Measurements from ENCODE around the gene IGF2R. TPM values are rescaled to one million over a fixed set of nuclear protein-coding genes. Genes with fewer than 3 reads are reported as not detected.

The IGF2R gene
- total RNA-seq, 2 experiments from 2014 or later = 19.3 to 37.6 TPM

GRCh38 chr6:160120087-160120486 lies 151.2 kb downstream of the IGF2R start:
- no peak overlapping the region for H3K4me3 ChIP-seq (ENCODE audit: low read depth, low read length, poor library complexity, severe bottlenecking)
- H4K20me1 ChIP-seq (ENCODE audit: insufficient read depth, low read length) = no peaks in the 10 kb centered on the region
- TF ChIP-seq, protein P1, sequence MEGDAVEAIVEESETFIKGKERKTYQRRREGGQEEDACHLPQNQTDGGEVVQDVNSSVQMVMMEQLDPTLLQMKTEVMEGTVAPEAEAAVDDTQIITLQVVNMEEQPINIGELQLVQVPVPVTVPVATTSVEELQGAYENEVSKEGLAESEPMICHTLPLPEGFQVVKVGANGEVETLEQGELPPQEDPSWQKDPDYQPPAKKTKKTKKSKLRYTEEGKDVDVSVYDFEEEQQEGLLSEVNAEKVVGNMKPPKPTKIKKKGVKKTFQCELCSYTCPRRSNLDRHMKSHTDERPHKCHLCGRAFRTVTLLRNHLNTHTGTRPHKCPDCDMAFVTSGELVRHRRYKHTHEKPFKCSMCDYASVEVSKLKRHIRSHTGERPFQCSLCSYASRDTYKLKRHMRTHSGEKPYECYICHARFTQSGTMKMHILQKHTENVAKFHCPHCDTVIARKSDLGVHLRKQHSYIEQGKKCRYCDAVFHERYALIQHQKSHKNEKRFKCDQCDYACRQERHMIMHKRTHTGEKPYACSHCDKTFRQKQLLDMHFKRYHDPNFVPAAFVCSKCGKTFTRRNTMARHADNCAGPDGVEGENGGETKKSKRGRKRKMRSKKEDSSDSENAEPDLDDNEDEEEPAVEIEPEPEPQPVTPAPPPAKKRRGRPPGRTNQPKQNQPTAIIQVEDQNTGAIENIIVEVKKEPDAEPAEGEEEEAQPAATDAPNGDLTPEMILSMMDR (conservative IDR thresholded peaks at IDR 0.05; ENCODE audit: low read length) = no peak
- no peak for TF ChIP-seq EZH2phosphoT487 (IDR thresholded peaks at IDR 0.05; ENCODE audit: borderline replicate concordance, low read depth, low read length)
- no peaks in the 10 kb centered on the region for H3K9me2 ChIP-seq (ENCODE audit: insufficient read depth, low read length)
- DNase-seq (ENCODE audit: low spot score) = no peak
- H3K9me3 ChIP-seq (ENCODE audit: low read length) = 0 out of 2 replicates have a peak, but pooled peaks cover 7% of the 10 kb centered on the region
- H3K36me3 ChIP-seq (ENCODE audit: insufficient read depth, low read length) = no peaks in the 10 kb centered on the region
- no peak overlapping the region for H3K27ac ChIP-seq (ENCODE audit: low read depth, low read length, poor library complexity, severe bottlenecking)
- H2AFZ ChIP-seq (ENCODE audit: low read length) = no peak overlapping the region
- H3K4me1 ChIP-seq (ENCODE audit: insufficient read depth, low read length, poor library complexity, severe bottlenecking) = no peaks in the 10 kb centered on the region
- intact Hi-C loops (cut with micrococcal nuclease; ENCODE audit: unreplicated experiment) = no loop called here
- no TSS peak for BruUV-seq (replicated peaks)
- H3K79me2 ChIP-seq (ENCODE audit: insufficient read depth, low read depth, low read length) = no peaks in the 10 kb centered on the region
- POLR2A ChIA-PET = no interaction called here
- CTCF ChIA-PET (ENCODE audit: unreplicated experiment) = no interaction called here
- H3K4me2 ChIP-seq (ENCODE audit: low read length) = no peak overlapping the region

GRCh38 chr6:160121558-160121957 lies 152.7 kb downstream of the IGF2R start, which contains the start of gene SLC22A1:
Gene SLC22A1 (plus strand): TSS chr6:160121815. CDS start chr6:160121936, 121 bp downstream.
- H3K9me2 ChIP-seq (ENCODE audit: insufficient read depth, low read length) = no peaks in the 10 kb centered on the region
- intact Hi-C loops (cut with micrococcal nuclease; ENCODE audit: unreplicated experiment) = no loop called here
- DNase-seq (ENCODE audit: low spot score) = no peak
- H3K27ac ChIP-seq (ENCODE audit: low read depth, low read length, poor library complexity, severe bottlenecking) = no peak within 1 kb of the TSS
- H3K9me3 ChIP-seq (ENCODE audit: low read length) = 0 out of 2 replicates have a peak, but pooled peaks cover 7% of the 10 kb centered on the region
- no peaks in the 10 kb centered on the region for H4K20me1 ChIP-seq (ENCODE audit: insufficient read depth, low read length)
- POLR2A ChIA-PET = no interaction called here
- CTCF ChIA-PET (ENCODE audit: unreplicated experiment) = no interaction called here
- H2AFZ ChIP-seq (ENCODE audit: low read length) = no peak within 1 kb of the TSS
- H3K4me1 ChIP-seq (ENCODE audit: insufficient read depth, low read length, poor library complexity, severe bottlenecking) = no peaks in the 10 kb centered on the region
- no peak within 1 kb of the TSS for H3K4me2 ChIP-seq (ENCODE audit: low read length)
- H3K36me3 ChIP-seq (ENCODE audit: insufficient read depth, low read length) = no peaks in the 10 kb centered on the region
- TF ChIP-seq, protein P1 (conservative IDR thresholded peaks at IDR 0.05; ENCODE audit: low read length) = no peak
- no peaks in the 10 kb centered on the region for H3K79me2 ChIP-seq (ENCODE audit: insufficient read depth, low read depth, low read length)
- BruUV-seq (replicated peaks) = no TSS peak
- no peak within 1 kb of the TSS for H3K4me3 ChIP-seq (ENCODE audit: low read depth, low read length, poor library complexity, severe bottlenecking)

DNA sequence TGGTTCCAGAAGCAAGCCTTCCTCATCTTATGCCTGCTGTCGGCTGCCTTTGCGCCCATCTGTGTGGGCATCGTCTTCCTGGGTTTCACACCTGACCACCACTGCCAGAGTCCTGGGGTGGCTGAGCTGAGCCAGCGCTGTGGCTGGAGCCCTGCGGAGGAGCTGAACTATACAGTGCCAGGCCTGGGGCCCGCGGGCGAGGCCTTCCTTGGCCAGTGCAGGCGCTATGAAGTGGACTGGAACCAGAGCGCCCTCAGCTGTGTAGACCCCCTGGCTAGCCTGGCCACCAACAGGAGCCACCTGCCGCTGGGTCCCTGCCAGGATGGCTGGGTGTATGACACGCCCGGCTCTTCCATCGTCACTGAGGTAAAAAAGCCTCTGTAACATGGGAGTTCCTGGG lies 153.1 kb downstream of the IGF2R start:
- Histone ChIP-seq H3K4me3 (ENCODE audit: low read depth, low read length, poor library complexity, severe bottlenecking) (no peak overlapping the region), H3K9me2 (ENCODE audit: insufficient read depth, low read length) (no peaks in the 10 kb centered on the region), H3K27ac (ENCODE audit: low read depth, low read length, poor library complexity, severe bottlenecking) (no peak overlapping the region), H3K4me2 (ENCODE audit: low read length) (no peak overlapping the region), H3K79me2 (ENCODE audit: insufficient read depth, low read depth, low read length) (no peaks in the 10 kb centered on the region), H3K36me3 (ENCODE audit: insufficient read depth, low read length) (no peaks in the 10 kb centered on the region), H2AFZ (ENCODE audit: low read length) (no peak overlapping the region), H3K9me3 (ENCODE audit: low read length) (0 out of 2 replicates have a peak, but pooled peaks cover 7% of the 10 kb centered on the region), H4K20me1 (ENCODE audit: insufficient read depth, low read length) (no peaks in the 10 kb centered on the region), H3K4me1 (ENCODE audit: insufficient read depth, low read length, poor library complexity, severe bottlenecking) (no peaks in the 10 kb centered on the region)
- intact Hi-C loops (cut with micrococcal nuclease; ENCODE audit: unreplicated experiment) = no loop called here
- TF ChIP-seq, protein P1 (conservative IDR thresholded peaks at IDR 0.05; ENCODE audit: low read length) = no peak
- no peak for TF ChIP-seq EZH2phosphoT487 (IDR thresholded peaks at IDR 0.05; ENCODE audit: borderline replicate concordance, low read depth, low read length)
- CTCF ChIA-PET (ENCODE audit: unreplicated experiment) = no interaction called here
- POLR2A ChIA-PET = no interaction called here
- BruUV-seq (replicated peaks) = no TSS peak
- DNase-seq (ENCODE audit: low spot score) = no peak
